ENCODE measurements around the gene ZNF438.
A peak's percentile ranks its signal among the peaks of the same experiment; 100 is the strongest.

ZNF438 gene

DNA sequence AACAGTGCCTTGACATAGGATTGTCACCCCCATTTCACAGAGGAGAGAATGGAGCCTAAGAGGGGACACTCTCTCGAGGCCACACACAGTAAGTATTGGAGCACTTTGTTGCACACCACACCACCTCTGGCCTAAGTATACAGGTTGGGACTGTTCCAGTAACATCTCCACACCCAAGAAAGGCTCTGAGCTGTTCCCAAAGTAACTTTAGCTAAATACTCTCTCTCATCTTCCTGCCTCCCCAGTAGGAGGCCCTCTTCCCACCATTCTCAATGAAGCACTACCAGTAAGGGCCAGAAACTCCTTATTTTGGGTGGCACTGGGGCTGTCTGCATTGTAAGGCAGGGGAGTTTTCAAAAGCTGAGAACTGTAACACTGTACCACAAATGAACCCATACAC is 189.5 kb downstream of the ZNF438 start:
- no peak for DNase-seq

- no peak for DNase-seq
These were observed 191.1 kb downstream of the ZNF438 start for GRCh38 chr10:30840395-30841050.

- no peak for DNase-seq
These were observed 192.0 kb downstream of the ZNF438 start for GRCh38 chr10:30839652-30840051.

GRCh38 chr10:30836406-30836805 is 195.3 kb downstream of the ZNF438 start:
- no peak for DNase-seq

- DNase-seq, result no peak
These were observed 196.5 kb downstream of the ZNF438 start for GRCh38 chr10:30835146-30835545.

- peak in 1 of 3 experiments; percentile 72 for DNase-seq
These were observed 197.0 kb downstream of the ZNF438 start for GRCh38 chr10:30834651-30835050.

- DNase-seq, result peak in 2 of 3 experiments; percentile 8 to 57
These were observed 197.5 kb downstream of the ZNF438 start for GRCh38 chr10:30834153-30834552.

GRCh38 chr10:30833628-30833970 is 198.1 kb downstream of the ZNF438 start:
- no peak for DNase-seq

DNA sequence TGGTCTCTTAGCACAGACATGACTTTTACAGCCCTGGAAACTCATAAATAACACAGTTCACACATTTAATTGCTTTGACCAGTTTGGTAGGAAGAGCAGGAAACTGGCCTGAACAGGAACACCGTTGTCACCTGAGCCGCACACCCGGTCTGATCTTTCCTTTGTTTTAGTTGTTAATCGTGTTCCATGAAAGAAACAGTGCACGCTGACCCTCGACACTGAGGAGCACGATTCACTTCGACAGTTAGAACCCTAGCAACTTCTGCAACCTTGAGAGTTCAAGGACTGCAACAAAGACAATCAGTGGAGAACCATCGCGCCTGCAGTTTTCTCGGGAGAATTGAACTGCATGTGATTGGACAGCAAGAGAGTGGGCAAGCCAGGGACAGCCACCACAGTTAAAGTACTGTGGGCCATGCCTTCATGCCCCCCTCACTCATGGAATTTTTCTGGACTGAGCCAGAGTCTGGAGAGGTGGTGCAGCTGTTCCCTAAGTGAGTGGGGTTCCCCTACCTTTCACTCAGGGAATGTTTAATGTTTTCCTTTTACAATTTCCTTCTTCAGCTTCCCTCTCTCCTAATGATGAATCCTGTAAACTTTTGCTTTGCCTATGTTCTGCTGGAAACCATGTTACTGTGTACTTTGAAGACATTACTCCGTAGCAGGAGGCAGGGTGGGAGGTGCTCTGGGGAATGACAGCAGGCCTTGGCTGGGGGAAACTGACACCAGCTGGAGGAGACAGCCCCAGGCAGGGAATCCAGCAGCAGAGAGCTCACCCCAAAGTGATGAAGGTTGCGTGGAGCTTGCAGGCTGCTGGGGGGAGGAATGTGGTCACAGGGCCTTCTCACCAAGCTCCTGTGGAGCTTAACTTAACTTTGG is 198.7 kb downstream of the ZNF438 start:
- DNase-seq, result no peak

GRCh38 chr10:30832001-30832748 is 199.5 kb downstream of the ZNF438 start:
- peak in 1 of 3 experiments; percentile 26 for DNase-seq

- DNase-seq, result peak in 2 of 3 experiments; percentile 15 to 39
These were observed 200.2 kb downstream of the ZNF438 start for GRCh38 chr10:30831426-30831825.

DNA sequence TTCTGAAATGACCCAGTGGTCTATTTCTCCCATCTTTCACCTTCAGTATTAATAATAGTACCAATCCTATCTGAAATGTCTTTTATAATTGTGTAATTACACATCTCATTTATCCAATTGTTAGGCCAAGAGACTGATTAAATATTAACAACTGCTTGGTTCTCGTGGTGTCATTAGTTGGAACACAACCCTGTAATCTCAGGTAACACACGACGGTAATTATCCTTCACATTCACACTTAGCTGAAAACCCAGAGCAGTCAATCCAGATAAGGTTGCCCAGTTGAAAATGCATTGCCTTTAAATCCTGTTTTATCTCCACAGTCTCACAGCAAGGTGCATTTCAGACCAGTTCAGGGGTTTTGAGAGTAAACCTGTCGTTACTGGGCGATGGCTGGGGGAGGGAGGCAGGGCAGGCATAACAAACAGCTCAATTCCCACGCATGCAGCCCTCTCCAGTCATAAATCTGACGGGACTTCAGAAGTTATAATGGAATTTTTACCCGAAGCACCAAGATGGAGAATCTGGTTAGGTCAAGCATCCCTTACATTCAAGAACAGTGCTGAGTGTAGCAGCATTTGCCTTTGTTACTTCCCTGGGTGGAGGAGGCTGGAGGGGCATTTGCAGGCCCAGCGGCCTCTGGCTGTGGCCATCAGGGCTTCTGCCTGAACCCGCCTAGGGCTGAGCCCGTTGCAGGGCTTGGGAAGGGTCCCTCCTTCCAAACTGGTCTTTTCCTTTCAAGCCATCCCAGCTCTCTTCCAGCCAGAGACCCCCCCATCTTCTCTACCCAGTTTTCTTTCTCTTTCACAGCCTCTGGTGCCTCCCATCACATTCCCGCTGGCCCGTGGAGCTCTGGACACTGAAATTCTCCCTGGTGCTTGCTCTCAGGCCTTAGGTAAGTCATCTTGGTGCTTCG is 201.1 kb downstream of the ZNF438 start:
- DNase-seq, result peak in 2 of 3 experiments; percentile 45 to 88

DNA sequence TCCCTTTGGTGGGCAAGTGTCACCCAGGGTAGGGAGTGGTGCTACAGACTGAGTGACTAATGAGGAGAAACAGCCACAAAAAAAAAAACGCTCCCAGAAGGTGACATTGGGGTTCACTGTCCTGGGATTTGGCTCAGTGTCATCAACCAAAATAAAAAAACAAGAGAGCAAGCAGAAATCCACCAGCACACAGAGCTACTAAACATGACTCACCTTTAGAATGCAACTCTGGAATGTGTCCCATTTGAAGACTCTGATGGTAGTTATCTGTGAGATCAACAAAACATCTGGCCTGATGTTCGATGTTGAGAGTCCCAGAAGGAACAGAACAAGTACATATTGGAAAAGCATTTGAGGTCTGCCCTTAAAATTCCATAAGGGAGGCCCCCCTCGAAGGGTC is 201.8 kb downstream of the ZNF438 start:
- peak in 1 of 3 experiments; percentile 43 for DNase-seq

- DNase-seq, result no peak
These were observed 203.0 kb downstream of the ZNF438 start for GRCh38 chr10:30828680-30829079.

DNA sequence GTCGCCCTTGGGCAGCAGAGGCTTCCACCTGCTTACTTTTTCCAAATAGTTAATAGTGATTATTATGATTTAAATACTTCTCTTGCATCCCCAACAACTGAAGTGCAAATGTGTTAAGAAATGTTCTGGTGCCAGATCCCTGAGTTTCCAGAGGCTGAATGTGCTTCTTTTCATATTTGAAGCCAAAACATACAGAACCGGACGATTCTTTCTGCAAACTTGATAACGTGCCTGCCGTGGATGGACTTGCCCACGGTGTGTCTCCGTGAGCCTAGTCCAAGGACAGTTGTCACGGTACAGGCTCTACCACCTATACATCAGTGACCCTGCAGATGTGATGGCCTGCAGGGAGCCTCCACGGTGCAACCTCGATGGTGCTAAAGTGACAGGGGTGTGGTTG is 203.5 kb downstream of the ZNF438 start:
- DNase-seq, result no peak

GRCh38 chr10:30827531-30828120 is 204.0 kb downstream of the ZNF438 start:
- peak in 1 of 3 experiments; percentile 27 for DNase-seq

- DNase-seq, result peak in 1 of 3 experiments; percentile 1
These were observed 205.0 kb downstream of the ZNF438 start for GRCh38 chr10:30826679-30827078.

GRCh38 chr10:30825495-30825894 is 206.2 kb downstream of the ZNF438 start:
- no peak for DNase-seq

DNA sequence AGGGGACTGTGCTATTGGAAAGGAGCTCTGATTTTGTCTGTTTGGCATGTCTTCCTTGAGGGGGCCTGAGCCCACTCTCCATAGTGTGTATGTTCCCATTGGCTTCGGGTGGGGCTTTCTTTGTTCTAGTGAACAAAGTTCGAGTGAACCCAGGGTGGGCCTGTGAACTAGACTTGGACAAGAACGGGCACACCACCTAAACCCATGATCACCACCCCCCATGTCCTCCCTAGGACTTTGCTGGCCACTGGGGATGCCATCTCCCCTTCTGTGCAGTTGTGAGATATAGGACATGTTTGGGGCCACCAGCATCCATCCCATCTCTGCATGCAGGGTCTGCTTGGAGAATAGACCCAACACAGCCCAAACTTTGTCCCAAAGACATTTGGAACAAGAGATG is 206.6 kb downstream of the ZNF438 start:
- no peak for DNase-seq

- no peak for DNase-seq
These were observed 208.0 kb downstream of the ZNF438 start for GRCh38 chr10:30823651-30824050.

DNA sequence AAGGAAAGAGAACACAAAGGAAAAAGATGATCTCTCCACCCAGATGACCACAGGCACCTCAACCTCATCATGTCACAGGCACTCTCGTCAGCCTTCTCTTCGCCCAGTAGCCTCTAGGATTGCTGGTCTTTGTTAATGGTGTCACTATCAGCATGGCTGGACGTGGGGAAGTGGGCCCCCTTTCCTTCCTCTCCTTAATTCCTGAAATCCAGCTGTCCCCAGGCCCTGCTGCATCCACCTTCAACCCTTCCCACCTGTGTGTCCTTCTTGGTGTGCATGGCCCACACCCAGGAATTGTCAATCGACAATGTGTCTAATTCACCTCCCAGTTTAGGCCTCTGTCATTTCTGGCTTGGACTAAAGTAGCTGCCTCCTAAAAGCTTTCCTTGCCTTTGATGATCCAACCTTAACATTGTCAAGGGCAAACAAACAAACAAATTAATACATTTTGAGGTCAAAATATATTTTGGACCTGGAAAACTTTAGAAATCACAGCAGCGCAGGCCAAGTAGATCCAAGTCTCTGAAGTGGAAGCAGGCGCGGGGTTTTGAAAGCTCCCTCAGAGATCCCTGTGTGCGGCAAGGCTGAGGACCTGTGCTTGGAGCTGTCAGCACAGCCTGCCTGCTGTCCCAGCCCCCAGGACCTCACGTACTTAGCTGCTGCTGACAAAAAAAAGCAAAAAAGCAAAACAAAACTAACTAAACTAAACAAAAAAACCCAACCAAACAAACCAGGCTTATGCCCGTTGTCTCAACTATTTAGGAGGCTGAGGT is 208.8 kb downstream of the ZNF438 start:
- no peak for DNase-seq
